WI38 (cell line): Measurements from ENCODE around the gene NUB1.

Source experiments
- H3K4me3 ChIP-seq: 2 replicates; pipeline ENCODE4 v1.5.1; 2011; ENCODE audit warnings: low read depth, mild to moderate bottlenecking, control low read depth, low read length
- CTCF ChIP-seq: IDR thresholded peaks from 2 replicates; pipeline ENCODE4 v1.5.1; 2012; ENCODE audit warnings: low read depth, mild to moderate bottlenecking, control low read depth, low read length

The NUB1 gene

GRCh38 chr7:151381348-151382078, 39.9 kb downstream of the NUB1 start:
- H3K4me3 ChIP-seq: no peak overlapping the region
- TF ChIP-seq CTCF: no peak

GRCh38 chr7:151382079-151382885, 40.7 kb downstream of the NUB1 start:
- H3K4me3 ChIP-seq: no peak overlapping the region
- TF ChIP-seq CTCF: no peak

- no peak overlapping the region for H3K4me3 ChIP-seq
- TF ChIP-seq CTCF: no peak
Measured at GRCh38 chr7:151383638-151384351, 42.2 kb downstream of the NUB1 start.

- TF ChIP-seq CTCF: no peak
- no peak overlapping the region for H3K4me3 ChIP-seq
Measured at GRCh38 chr7:151384352-151384697, 42.7 kb downstream of the NUB1 start.

- no peak overlapping the region for H3K4me3 ChIP-seq
- no peak for TF ChIP-seq CTCF
Measured at GRCh38 chr7:151384776-151385625, 43.4 kb downstream of the NUB1 start.

- no peak overlapping the region for H3K4me3 ChIP-seq
- no peak for TF ChIP-seq CTCF
Measured at GRCh38 chr7:151385626-151386300, 44.2 kb downstream of the NUB1 start.
